Measurements from ENCODE around the gene REPIN1.

- TF ChIP-seq POLR2AphosphoS5 (IDR thresholded peaks at IDR 0.05) (no peak), POLR2A (IDR thresholded peaks at IDR 0.05; ENCODE audit: low read depth) (no peak)
- TF ChIP-seq, protein P1, sequence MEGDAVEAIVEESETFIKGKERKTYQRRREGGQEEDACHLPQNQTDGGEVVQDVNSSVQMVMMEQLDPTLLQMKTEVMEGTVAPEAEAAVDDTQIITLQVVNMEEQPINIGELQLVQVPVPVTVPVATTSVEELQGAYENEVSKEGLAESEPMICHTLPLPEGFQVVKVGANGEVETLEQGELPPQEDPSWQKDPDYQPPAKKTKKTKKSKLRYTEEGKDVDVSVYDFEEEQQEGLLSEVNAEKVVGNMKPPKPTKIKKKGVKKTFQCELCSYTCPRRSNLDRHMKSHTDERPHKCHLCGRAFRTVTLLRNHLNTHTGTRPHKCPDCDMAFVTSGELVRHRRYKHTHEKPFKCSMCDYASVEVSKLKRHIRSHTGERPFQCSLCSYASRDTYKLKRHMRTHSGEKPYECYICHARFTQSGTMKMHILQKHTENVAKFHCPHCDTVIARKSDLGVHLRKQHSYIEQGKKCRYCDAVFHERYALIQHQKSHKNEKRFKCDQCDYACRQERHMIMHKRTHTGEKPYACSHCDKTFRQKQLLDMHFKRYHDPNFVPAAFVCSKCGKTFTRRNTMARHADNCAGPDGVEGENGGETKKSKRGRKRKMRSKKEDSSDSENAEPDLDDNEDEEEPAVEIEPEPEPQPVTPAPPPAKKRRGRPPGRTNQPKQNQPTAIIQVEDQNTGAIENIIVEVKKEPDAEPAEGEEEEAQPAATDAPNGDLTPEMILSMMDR (IDR thresholded peaks at IDR 0.05) = no peak
Observed at GRCh38 chr7:150361807-150362621, 6.6 kb upstream of the REPIN1 start.
